Measurements from ENCODE around the gene NDUFV2.

NDUFV2 gene

GRCh38 chr18:9106094-9106493 lies 3.6 kb downstream of the NDUFV2 start:
- TF ChIP-seq TAF1 (IDR thresholded peaks at IDR 0.05; ENCODE audit: borderline replicate concordance, insufficient read depth, low read length) = no peak
- TF ChIP-seq POLR2AphosphoS5 (IDR thresholded peaks at IDR 0.05; ENCODE audit: low read depth, low read length) = no peak
- TF ChIP-seq SIN3A (IDR thresholded peaks at IDR 0.05; ENCODE audit: borderline replicate concordance, insufficient read depth, low read length) = no peak
- TF ChIP-seq FOXP2 (optimal IDR thresholded peaks at IDR 0.05; ENCODE audit: borderline replicate concordance, extremely low read depth, extremely low read length, insufficient read depth) = no peak
- TF ChIP-seq REST (IDR thresholded peaks at IDR 0.05; ENCODE audit: insufficient read depth in 1 of 2, low read depth in 2 of 2, low read length in 2 of 2) = no peak

GRCh38 chr18:9106800-9107584 lies 4.5 kb downstream of the NDUFV2 start:
- no peak for TF ChIP-seq TAF1 (IDR thresholded peaks at IDR 0.05; ENCODE audit: borderline replicate concordance, insufficient read depth, low read length)
- TF ChIP-seq SIN3A (IDR thresholded peaks at IDR 0.05; ENCODE audit: borderline replicate concordance, insufficient read depth, low read length) = no peak
- TF ChIP-seq POLR2AphosphoS5 (IDR thresholded peaks at IDR 0.05; ENCODE audit: low read depth, low read length) = no peak
- no peak for TF ChIP-seq REST (IDR thresholded peaks at IDR 0.05; ENCODE audit: insufficient read depth in 1 of 2, low read depth in 2 of 2, low read length in 2 of 2)

GRCh38 chr18:9108911-9109310 lies 6.4 kb downstream of the NDUFV2 start:
- no peak for TF ChIP-seq FOXP2 (optimal IDR thresholded peaks at IDR 0.05; ENCODE audit: borderline replicate concordance, extremely low read depth, extremely low read length, insufficient read depth)
- TF ChIP-seq POLR2AphosphoS5 (IDR thresholded peaks at IDR 0.05; ENCODE audit: low read depth, low read length) = no peak
- TF ChIP-seq SIN3A (IDR thresholded peaks at IDR 0.05; ENCODE audit: borderline replicate concordance, insufficient read depth, low read length) = no peak
- no peak for TF ChIP-seq TAF1 (IDR thresholded peaks at IDR 0.05; ENCODE audit: borderline replicate concordance, insufficient read depth, low read length)
- TF ChIP-seq REST (IDR thresholded peaks at IDR 0.05; ENCODE audit: insufficient read depth in 1 of 2, low read depth in 2 of 2, low read length in 2 of 2) = no peak

- TF ChIP-seq SIN3A (IDR thresholded peaks at IDR 0.05; ENCODE audit: borderline replicate concordance, insufficient read depth, low read length) (no peak), TAF1 (IDR thresholded peaks at IDR 0.05; ENCODE audit: borderline replicate concordance, insufficient read depth, low read length) (no peak), POLR2AphosphoS5 (IDR thresholded peaks at IDR 0.05; ENCODE audit: low read depth, low read length) (no peak), FOXP2 (optimal IDR thresholded peaks at IDR 0.05; ENCODE audit: borderline replicate concordance, extremely low read depth, extremely low read length, insufficient read depth) (no peak), REST (IDR thresholded peaks at IDR 0.05; ENCODE audit: insufficient read depth in 1 of 2, low read depth in 2 of 2, low read length in 2 of 2) (no peak)
Measured at GRCh38 chr18:9109523-9109922, 7.0 kb downstream of the NDUFV2 start.
